Measurements from ENCODE around the gene DYNLL1.

Gene DYNLL1

DNA sequence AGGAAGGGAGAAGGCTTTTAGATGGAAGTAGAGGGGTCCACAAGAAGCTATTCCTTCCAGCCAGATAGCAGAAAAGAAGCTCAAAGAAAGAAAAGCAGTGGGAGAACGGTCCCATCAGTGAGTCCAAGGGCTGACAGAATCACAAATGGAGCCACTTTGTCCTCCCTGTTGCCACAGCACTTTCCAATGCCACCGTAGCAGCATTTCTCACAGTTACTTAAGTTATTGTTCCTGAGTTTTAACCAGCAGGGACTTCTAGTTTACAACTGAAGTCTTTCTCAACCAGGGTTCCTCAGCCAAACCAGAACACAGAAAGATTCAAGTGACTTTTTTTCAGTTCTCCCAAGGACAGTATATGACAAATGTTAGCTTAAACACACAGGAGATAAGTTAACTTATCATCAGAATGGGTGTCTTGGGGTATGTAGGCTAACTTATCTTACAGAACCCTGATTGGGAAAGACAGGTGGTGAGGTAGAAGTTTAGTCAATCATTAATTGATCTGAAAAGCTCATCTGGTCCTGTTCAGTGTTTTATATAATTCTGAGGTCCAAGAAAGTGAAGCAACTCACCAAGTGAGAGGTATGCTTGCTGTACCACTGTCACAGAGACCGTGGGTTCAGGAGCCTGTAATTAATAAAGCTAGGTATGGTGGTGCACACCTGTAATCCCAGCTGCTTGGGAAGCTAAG, 42.7 kb upstream of the DYNLL1 start:
- Histone ChIP-seq H2AK5ac (ENCODE audit: low read depth, low read length) (no peak overlapping the region), H2BK5ac (ENCODE audit: low read length) (no peak overlapping the region), H3K79me1 (ENCODE audit: low read depth, low read length) (no peaks in the 10 kb centered on the region), H3K27ac (replicated peaks; ENCODE audit: low read length) (no peak overlapping the region), H2BK120ac (ENCODE audit: low read depth, low read length) (no peak overlapping the region), H3K4me1 (ENCODE audit: control insufficient read depth in 2 of 2, insufficient read depth in 1 of 2, low read depth in 1 of 2, low read length in 2 of 2) (no peaks in the 10 kb centered on the region), H4K91ac (ENCODE audit: low read depth, low read length, poor library complexity) (no peak overlapping the region), H2BK15ac (ENCODE audit: low read length) (no peak overlapping the region), H3K14ac (ENCODE audit: low read length) (no peak overlapping the region), H2AFZ (ENCODE audit: low read length) (no peak overlapping the region), H3K36me3 (replicated peaks in 1 of 2; ENCODE audit: control insufficient read depth in 2 of 2, insufficient read depth in 2 of 2, low read length in 2 of 2) (peaks cover 19 to 85% of the 10 kb centered on the region in 2 donors), H2BK12ac (ENCODE audit: low read length) (no peak overlapping the region), H3K4me3 (ENCODE audit: low read length in 2 of 2) (no peak overlapping the region), H3K9me3 (replicated peaks in 1 of 2; ENCODE audit: control insufficient read depth in 2 of 2, insufficient read depth in 1 of 2, low read depth in 1 of 2, low read length in 2 of 2) (no peaks in the 10 kb centered on the region), H3K4ac (ENCODE audit: low read length) (no peak overlapping the region), H3K4me2 (ENCODE audit: insufficient read depth, low read length, poor library complexity, severe bottlenecking) (no peak overlapping the region), H4K8ac (ENCODE audit: low read depth, low read length) (no peak overlapping the region), H3K9ac (ENCODE audit: low read depth, low read length, poor library complexity) (no peak overlapping the region), H3K18ac (ENCODE audit: low read length) (no peak overlapping the region), H3K27me3 (ENCODE audit: control insufficient read depth in 3 of 3, insufficient read depth in 3 of 3, low read depth in 1 of 3, low read length in 3 of 3) (no peaks in the 10 kb centered on the region), H3K23ac (ENCODE audit: low read depth, low read length, poor library complexity) (no peak overlapping the region)
- WGBS, 2 donors (ENCODE audit: extremely low coverage in 2 of 2, insufficient read length in 2 of 2, insufficient replicate concordance in 1 of 2) = no CpG with 5 or more reads among the region's 3 CpGs
- DNase-seq (ENCODE audit: low spot score) = no peak

DNA sequence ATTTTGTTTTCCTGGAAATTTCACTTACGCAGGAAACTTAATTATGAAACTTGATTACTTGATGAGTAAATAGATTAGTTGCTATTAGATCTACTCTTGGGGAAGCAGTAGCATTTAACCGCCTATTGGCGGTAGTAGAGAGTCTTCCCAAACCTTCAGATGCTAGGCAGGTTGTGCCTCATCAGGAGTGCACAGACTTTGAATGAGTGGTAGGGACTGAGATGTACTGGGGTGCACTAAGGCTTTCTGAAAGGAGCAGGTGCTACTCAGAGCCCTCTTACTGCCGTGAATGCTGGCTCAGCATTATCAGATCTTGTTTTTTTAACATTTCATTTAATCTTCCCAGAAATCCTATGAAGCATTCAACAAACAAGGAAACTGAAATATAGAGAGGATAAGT, 41.9 kb upstream of the DYNLL1 start:
- no peak for DNase-seq (ENCODE audit: low spot score)
- no CpG with 5 or more reads among the region's 4 CpGs for WGBS, 2 donors (ENCODE audit: extremely low coverage in 2 of 2, insufficient read length in 2 of 2, insufficient replicate concordance in 1 of 2)
- Histone ChIP-seq H3K9me3 (replicated peaks in 1 of 2; ENCODE audit: control insufficient read depth in 2 of 2, insufficient read depth in 1 of 2, low read depth in 1 of 2, low read length in 2 of 2) (no peaks in the 10 kb centered on the region), H2BK120ac (ENCODE audit: low read depth, low read length) (no peak overlapping the region), H3K79me1 (ENCODE audit: low read depth, low read length) (no peaks in the 10 kb centered on the region), H3K23ac (ENCODE audit: low read depth, low read length, poor library complexity) (no peak overlapping the region), H3K4me3 (ENCODE audit: low read length in 2 of 2) (no peak overlapping the region), H3K14ac (ENCODE audit: low read length) (no peak overlapping the region), H2AFZ (ENCODE audit: low read length) (no peak overlapping the region), H4K91ac (ENCODE audit: low read depth, low read length, poor library complexity) (no peak overlapping the region), H3K27me3 (ENCODE audit: control insufficient read depth in 3 of 3, insufficient read depth in 3 of 3, low read depth in 1 of 3, low read length in 3 of 3) (no peaks in the 10 kb centered on the region), H2BK15ac (ENCODE audit: low read length) (no peak overlapping the region), H3K36me3 (replicated peaks in 1 of 2; ENCODE audit: control insufficient read depth in 2 of 2, insufficient read depth in 2 of 2, low read length in 2 of 2) (peaks cover 21 to 89% of the 10 kb centered on the region in 2 donors), H3K4me2 (ENCODE audit: insufficient read depth, low read length, poor library complexity, severe bottlenecking) (no peak overlapping the region), H3K18ac (ENCODE audit: low read length) (no peak overlapping the region), H3K9ac (ENCODE audit: low read depth, low read length, poor library complexity) (no peak overlapping the region), H2AK5ac (ENCODE audit: low read depth, low read length) (no peak overlapping the region), H3K4me1 (ENCODE audit: control insufficient read depth in 2 of 2, insufficient read depth in 1 of 2, low read depth in 1 of 2, low read length in 2 of 2) (no peaks in the 10 kb centered on the region), H2BK5ac (ENCODE audit: low read length) (no peak overlapping the region), H4K8ac (ENCODE audit: low read depth, low read length) (no peak overlapping the region), H3K27ac (replicated peaks; ENCODE audit: low read length) (no peak overlapping the region), H2BK12ac (ENCODE audit: low read length) (no peak overlapping the region), H3K4ac (ENCODE audit: low read length) (no peak overlapping the region)

DNA sequence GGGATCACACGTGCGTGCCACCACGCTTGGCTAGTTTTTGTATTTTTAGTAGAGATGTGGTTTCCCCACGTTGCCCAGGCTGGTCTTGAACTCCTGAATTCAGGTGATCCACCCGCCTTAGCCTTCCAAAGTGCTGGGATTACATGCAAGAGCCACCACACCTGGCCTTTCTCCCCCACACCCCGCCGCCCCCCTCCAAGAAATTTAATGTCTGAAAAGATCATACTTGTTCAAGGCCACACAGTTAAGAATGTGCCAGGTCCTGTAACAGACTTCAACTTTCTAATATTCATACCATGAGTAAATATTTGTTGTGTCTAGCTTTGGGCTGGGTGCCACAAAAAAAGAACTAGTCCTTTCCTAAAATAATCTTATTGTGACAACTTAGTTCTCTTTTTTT, 40.6 kb upstream of the DYNLL1 start:
- no peak overlapping the region for H2AFZ ChIP-seq (ENCODE audit: low read length)
- H2AK5ac ChIP-seq (ENCODE audit: low read depth, low read length) = no peak overlapping the region
- H3K9me3 ChIP-seq (replicated peaks in 1 of 2; ENCODE audit: control insufficient read depth in 2 of 2, insufficient read depth in 1 of 2, low read depth in 1 of 2, low read length in 2 of 2) = no peaks in the 10 kb centered on the region
- H3K4ac ChIP-seq (ENCODE audit: low read length) = no peak overlapping the region
- no peak overlapping the region for H2BK120ac ChIP-seq (ENCODE audit: low read depth, low read length)
- no peak overlapping the region for H2BK15ac ChIP-seq (ENCODE audit: low read length)
- H3K23ac ChIP-seq (ENCODE audit: low read depth, low read length, poor library complexity) = no peak overlapping the region
- no peak overlapping the region for H3K27ac ChIP-seq (replicated peaks; ENCODE audit: low read length)
- H2BK5ac ChIP-seq (ENCODE audit: low read length) = no peak overlapping the region
- no peaks in the 10 kb centered on the region for H3K27me3 ChIP-seq (ENCODE audit: control insufficient read depth in 3 of 3, insufficient read depth in 3 of 3, low read depth in 1 of 3, low read length in 3 of 3)
- H3K36me3 ChIP-seq (replicated peaks in 1 of 2; ENCODE audit: control insufficient read depth in 2 of 2, insufficient read depth in 2 of 2, low read length in 2 of 2) = peaks cover 30 to 89% of the 10 kb centered on the region in 2 donors
- H3K18ac ChIP-seq (ENCODE audit: low read length) = no peak overlapping the region
- no peak overlapping the region for H3K14ac ChIP-seq (ENCODE audit: low read length)
- no peak overlapping the region for H3K4me2 ChIP-seq (ENCODE audit: insufficient read depth, low read length, poor library complexity, severe bottlenecking)
- no peaks in the 10 kb centered on the region for H3K4me1 ChIP-seq (ENCODE audit: control insufficient read depth in 2 of 2, insufficient read depth in 1 of 2, low read depth in 1 of 2, low read length in 2 of 2)
- no peak for DNase-seq (ENCODE audit: low spot score)
- H3K79me1 ChIP-seq (ENCODE audit: low read depth, low read length) = no peaks in the 10 kb centered on the region
- no peak overlapping the region for H3K9ac ChIP-seq (ENCODE audit: low read depth, low read length, poor library complexity)
- H3K4me3 ChIP-seq (ENCODE audit: low read length in 2 of 2) = no peak overlapping the region
- WGBS, 2 donors (ENCODE audit: extremely low coverage in 2 of 2, insufficient read length in 2 of 2, insufficient replicate concordance in 1 of 2) = no CpG with 5 or more reads among the region's 7 CpGs
- H4K91ac ChIP-seq (ENCODE audit: low read depth, low read length, poor library complexity) = no peak overlapping the region
- no peak overlapping the region for H4K8ac ChIP-seq (ENCODE audit: low read depth, low read length)
- no peak overlapping the region for H2BK12ac ChIP-seq (ENCODE audit: low read length)

DNA sequence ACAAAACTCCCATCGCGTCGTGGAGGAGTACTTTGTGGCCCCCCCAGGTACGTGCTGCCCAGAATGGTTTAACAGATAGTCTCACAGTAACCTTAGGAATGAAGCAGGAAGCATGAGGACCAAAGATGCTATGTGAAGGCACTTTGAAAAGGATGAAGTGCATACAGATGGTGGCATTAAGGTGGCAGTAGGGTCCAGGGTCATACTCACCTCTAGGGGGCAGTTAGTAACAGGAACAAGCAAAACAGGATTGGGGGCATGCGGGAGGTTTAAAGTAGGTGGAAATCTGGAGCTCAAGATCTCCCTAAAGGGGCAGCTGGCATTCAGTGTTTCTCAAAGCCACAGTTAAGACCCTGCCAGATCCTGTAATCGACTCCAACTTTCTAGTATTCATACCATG, 38.8 kb upstream of the DYNLL1 start:
- H3K23ac ChIP-seq (ENCODE audit: low read depth, low read length, poor library complexity) = no peak overlapping the region
- no peak overlapping the region for H3K4ac ChIP-seq (ENCODE audit: low read length)
- H3K18ac ChIP-seq (ENCODE audit: low read length) = no peak overlapping the region
- H3K4me2 ChIP-seq (ENCODE audit: insufficient read depth, low read length, poor library complexity, severe bottlenecking) = no peak overlapping the region
- no peaks in the 10 kb centered on the region for H3K27me3 ChIP-seq (ENCODE audit: control insufficient read depth in 3 of 3, insufficient read depth in 3 of 3, low read depth in 1 of 3, low read length in 3 of 3)
- no CpG with 5 or more reads among the region's 6 CpGs for WGBS, 2 donors (ENCODE audit: extremely low coverage in 2 of 2, insufficient read length in 2 of 2, insufficient replicate concordance in 1 of 2)
- H3K9ac ChIP-seq (ENCODE audit: low read depth, low read length, poor library complexity) = no peak overlapping the region
- no peaks in the 10 kb centered on the region for H3K4me1 ChIP-seq (ENCODE audit: control insufficient read depth in 2 of 2, insufficient read depth in 1 of 2, low read depth in 1 of 2, low read length in 2 of 2)
- no peak overlapping the region for H4K91ac ChIP-seq (ENCODE audit: low read depth, low read length, poor library complexity)
- H4K8ac ChIP-seq (ENCODE audit: low read depth, low read length) = no peak overlapping the region
- no peak overlapping the region for H2AFZ ChIP-seq (ENCODE audit: low read length)
- DNase-seq (ENCODE audit: low spot score) = no peak
- no peak overlapping the region for H2BK5ac ChIP-seq (ENCODE audit: low read length)
- H3K14ac ChIP-seq (ENCODE audit: low read length) = no peak overlapping the region
- no peaks in the 10 kb centered on the region for H3K9me3 ChIP-seq (replicated peaks in 1 of 2; ENCODE audit: control insufficient read depth in 2 of 2, insufficient read depth in 1 of 2, low read depth in 1 of 2, low read length in 2 of 2)
- H3K36me3 ChIP-seq (replicated peaks in 1 of 2; ENCODE audit: control insufficient read depth in 2 of 2, insufficient read depth in 2 of 2, low read length in 2 of 2) = peaks cover 33 to 95% of the 10 kb centered on the region in 2 donors
- no peak overlapping the region for H2BK15ac ChIP-seq (ENCODE audit: low read length)
- no peak overlapping the region for H2BK12ac ChIP-seq (ENCODE audit: low read length)
- H3K79me1 ChIP-seq (ENCODE audit: low read depth, low read length) = no peaks in the 10 kb centered on the region
- no peak overlapping the region for H3K4me3 ChIP-seq (ENCODE audit: low read length in 2 of 2)
- no peak overlapping the region for H2AK5ac ChIP-seq (ENCODE audit: low read depth, low read length)
- H2BK120ac ChIP-seq (ENCODE audit: low read depth, low read length) = no peak overlapping the region
- no peak overlapping the region for H3K27ac ChIP-seq (replicated peaks; ENCODE audit: low read length)
